HG03095 (cell line): ENCODE measurements around the gene SLIT3.

Experiments
- ATAC-seq: cut with Tn5 transposase; IDR thresholded peaks from one replicate; pipeline ENCODE4 v1.9.1; 2021; ENCODE audit warnings: moderate library complexity; ENCODE audit not compliant: unreplicated experiment

The SLIT3 gene

DNA sequence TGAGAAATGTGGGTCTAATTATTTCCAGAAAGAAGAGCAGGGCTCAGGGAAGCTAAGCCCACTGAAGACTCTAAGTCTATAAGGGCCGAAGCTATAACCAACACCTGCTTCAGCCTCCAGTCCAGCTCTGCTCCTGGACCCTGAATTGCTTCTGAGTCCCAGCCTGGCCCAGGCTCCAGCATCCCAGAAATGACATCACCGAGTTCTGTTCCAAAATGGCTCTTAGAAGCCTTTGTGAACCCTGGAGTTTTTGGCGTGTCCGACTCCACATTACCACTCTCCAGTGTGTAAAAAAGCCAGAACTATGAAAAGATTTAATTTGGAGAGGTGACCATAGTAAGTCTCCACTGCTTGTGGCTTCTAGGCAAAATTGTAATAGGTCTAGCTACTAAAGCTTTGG lies 289.9 kb downstream of the SLIT3 start:
- ATAC-seq = no peak

DNA sequence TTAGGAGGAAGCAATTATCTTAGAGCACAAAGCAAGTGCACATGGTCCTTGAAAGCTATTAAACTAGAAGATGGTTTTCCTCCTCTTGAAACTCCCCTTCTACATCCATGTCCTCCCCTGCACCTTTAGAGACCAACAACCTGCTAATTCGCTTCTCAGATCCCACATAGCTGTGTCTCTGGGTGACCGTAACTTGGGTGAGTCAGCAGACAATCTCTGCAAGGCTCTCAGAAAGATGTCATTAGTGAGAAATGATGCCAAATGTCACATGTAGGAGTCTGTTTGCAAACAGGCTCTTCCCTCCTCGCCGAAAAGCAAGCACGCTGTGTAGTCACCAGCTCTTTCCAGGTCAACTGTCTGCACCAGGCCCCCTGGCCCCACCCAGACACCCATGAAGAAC lies 291.8 kb downstream of the SLIT3 start:
- ATAC-seq = no peak

DNA sequence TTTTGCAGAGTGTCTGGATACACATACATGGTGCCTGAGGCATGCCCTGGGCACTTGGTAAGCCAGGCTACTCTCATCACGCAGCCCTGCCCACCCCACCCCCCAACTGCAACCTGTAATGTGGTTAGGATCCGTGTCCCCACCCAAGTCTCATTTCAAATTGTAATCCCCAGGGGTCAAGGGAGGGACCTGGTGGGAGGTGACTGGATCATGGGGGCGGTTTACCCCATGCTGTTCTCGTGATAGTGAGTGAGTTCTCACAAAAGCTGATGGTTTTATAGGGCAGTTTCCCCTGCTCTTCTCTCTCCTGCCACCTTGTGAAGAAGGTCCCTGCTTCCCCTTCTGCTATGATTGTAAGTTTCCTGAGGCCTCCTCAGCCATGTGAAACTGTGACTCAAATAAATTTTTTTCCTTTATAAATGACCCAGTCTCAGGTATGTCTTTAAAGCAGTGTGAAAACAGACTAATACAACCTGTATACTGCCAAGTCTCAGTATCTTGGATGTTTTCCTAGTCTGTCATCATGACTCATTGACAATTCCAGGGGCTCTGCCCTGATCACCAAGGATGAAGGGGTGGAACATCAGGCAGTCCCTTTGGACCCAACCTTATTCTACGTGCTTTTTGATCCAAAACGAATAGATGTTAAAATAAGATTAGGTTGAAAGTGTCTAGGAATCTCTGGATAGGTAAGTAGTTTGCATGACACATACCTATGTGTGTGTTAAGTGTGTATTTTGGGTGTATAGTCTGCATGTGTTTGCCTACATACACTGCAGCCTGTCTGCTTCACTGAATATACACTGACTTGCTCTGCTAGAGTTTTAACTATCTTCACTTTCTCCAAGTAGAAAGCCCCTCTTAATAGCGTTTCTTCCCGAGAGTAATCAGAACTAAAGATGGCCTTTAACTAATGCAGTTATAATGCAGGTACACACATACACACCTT lies 293.8 kb downstream of the SLIT3 start:
- no peak for ATAC-seq

DNA sequence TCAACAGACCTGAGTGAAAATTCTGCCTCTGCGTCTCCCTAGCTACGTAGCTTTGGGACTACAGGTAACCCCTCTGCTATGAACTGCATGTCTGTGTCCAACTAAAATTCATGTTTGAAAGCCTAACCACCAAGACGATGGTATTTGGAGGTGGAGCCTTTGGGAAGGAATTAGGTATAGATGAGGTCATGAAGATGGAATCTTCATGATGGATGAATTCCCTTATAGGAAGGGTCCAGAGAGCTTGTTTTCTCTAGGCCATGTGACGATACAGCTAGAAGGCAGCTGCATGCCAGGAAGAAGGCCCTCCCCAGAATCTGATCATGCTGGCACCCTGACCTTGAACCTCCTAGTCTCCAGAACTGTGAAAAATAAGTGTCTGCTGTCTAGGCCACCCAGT lies 296.4 kb downstream of the SLIT3 start:
- ATAC-seq = no peak

DNA sequence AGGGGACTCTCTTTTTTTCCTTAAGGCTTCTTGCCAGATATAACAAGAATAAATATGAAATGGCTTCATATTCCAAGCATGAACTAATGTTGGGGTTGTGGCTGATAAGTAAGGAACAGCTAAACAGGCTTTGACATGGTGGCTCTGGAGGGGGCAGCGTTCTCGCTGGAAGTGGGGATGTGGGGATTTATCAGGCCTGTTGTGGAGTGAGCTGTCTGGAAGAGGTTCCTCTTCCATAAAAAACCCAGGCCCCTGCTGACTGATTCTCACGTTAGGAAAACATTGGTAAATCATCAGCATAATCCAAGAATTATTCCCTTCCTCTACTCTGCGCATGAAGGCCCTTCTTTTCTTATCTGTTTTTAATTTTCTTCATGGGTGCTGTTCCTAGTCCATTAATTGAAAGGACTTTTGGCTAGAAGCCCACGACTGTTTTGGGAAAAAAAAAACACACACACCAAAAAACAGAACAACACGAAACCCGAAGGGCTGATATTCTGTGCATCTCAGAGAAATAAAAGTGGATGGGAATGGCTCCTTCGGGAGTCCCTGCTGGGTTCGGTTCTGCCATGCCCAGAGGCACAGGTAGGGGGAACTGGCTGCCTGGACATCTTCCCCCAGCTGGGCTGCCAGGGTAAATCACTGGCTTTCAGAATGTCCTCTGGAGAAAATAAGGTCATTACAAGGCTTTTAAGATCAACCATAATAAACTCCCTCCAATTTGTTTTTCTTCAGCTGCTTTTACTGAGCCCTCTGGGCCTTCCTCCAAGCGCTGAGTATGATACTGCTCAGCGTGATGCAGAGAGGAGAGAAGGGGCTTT lies 297.0 kb downstream of the SLIT3 start:
- no peak for ATAC-seq

GRCh38 chr5:169002953-169003555 lies 297.9 kb downstream of the SLIT3 start:
- no peak for ATAC-seq

GRCh38 chr5:169001394-169001793 lies 299.5 kb downstream of the SLIT3 start:
- ATAC-seq = no peak

- ATAC-seq = no peak
These were observed 305.9 kb downstream of the SLIT3 start for GRCh38 chr5:168995024-168995423.

- ATAC-seq = no peak
These were observed 308.3 kb downstream of the SLIT3 start for GRCh38 chr5:168992687-168993086.

DNA sequence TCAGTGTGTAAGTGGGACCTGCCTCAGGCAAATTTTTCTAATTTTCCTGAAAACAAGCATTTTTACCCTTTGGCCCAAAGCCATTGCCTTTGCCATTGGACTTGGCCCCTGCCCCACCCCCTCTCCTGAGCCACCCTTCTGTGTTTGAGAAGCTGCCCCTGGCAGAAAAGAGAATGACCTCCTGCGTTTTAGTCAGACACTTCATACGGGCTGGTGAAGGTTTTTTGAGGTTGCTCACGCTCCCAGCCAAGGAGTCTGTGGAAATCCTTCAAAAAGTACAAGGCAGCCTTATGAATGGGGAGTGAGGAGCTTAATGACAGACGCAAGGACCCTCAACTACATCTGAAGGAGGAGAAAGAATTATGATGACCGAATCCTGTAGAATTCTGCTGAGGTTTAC lies 308.9 kb downstream of the SLIT3 start:
- no peak for ATAC-seq

DNA sequence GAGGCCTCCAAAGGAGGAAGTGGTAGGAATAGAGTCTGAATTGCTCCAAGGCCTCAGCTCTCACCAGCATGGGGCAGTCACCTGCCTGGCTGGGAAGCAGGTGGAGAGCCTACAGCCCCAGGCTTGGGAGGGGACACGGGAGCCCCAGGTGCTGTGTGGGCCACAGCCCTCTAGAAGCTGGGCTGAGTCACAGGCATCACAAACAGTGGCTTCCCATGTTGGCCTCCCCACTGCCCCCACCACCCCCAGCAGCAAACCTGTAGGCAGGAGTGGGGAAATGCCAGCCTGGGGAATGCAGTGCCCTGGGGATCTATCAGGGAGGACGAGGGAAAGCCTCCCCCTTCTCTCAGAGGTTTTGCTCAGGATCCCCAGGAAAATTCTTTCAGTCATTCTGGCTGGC lies 309.6 kb downstream of the SLIT3 start:
- ATAC-seq = no peak

DNA sequence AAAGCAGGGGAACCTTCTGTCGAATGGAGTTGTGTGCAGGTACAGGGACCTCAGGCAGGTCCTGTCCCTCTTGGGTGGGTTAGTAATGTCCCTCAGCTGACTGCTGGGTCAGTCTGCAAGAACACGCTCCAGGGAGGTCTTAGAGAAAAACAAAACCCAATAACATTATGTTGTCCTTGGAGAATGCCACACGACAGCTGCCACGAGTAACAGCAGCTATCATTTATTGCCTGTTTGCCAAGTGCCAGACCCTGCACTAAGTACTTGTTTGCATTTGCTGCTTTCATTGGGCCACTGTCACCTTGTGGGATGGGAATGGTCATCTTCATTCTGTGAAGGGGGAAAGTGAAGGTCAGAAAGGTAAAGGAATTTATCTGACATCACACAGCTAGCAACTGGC lies 310.3 kb downstream of the SLIT3 start:
- no peak for ATAC-seq

DNA sequence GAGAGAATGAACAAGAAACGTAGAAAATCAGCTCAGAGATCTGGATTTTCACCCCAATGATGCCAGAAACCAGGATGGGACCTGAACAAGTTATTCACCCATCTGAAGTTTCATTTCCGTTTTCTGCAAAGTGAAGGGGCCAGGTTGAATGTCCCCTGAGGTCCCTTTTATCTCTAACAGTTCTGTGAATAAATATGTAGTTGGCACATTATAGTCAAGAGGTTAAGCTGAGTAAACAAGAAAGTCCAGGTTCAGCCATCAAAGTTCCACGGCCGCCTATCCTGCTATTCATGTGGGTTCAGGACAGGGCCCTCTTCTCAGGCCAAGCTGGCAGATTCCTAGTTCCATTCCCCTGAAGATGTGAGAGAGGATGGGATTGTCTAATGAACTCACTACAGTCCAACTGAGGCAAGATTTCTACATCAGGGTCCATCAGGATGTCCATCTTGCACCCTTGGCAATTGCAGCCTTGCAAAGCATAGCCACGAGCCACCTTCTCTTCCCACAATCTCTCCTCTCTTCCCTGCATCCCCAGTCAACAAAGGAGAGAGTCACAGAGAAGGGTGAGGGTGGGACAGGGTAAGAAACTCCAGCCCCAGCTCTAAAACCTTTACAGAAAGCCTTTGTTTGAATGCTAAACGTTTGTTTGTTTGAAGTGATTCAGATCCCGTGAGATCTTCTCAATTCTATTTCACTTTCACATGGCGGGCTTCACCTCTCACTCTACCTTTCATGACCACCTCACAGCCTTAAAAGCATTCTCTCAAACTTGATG lies 311.0 kb downstream of the SLIT3 start:
- ATAC-seq = no peak

DNA sequence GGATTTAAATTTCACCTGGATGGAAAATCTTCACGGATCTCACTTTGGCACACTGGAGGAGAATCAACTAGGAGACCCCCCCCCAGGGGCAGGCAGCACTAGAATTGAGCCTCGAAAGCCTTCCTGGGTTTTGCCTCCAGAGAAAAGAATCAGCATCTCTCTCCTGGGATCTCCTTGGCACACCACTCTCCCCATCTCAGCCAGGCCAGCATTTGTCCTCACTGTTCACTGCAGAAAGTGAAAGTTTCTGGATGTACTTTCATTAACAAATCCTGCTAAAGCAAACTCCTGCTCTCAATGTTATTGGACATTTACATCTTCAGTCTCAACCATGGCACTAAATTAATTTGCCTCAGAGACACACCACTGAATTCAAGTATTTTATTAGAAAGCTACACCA lies 312.2 kb downstream of the SLIT3 start:
- ATAC-seq = no peak

DNA sequence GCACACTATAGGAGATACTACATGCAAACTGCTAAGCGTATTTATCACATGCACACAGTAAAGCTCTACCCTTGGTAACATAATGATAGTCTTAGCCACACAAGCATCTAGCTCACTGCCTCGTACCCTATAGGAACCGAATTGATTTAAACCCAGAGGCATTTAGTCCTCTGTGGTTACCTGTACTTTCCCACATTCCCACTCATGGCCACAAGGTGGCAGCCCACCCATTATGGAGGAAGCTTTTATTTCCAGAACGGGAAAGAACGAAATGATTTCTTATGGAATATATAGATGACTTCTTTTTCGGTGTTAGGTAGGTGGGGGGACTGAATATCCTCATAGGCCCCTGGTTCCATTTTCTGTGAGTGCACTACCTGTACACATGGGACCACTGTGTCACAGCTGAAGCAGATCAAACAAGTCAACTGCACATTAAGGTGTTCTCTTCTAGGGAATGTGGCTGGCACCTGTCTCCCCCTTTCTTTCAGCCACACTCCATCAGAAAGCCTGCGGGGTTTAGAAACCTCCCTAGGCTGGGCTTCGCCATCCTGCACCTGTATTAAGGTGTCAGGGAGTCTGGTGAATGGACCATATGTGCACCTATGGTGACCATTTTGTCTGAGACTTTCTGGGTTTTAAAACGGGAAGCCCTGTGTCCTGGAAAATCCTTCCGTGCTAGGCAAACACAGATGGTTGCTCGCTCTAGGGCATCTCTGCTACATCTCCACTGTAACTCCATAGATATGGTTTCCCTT lies 313.2 kb downstream of the SLIT3 start:
- ATAC-seq = peak; percentile 69

- no peak for ATAC-seq
These were observed 315.5 kb downstream of the SLIT3 start for GRCh38 chr5:168985454-168985853.

- ATAC-seq = no peak
These were observed 316.7 kb downstream of the SLIT3 start for GRCh38 chr5:168984135-168984675.

- no peak for ATAC-seq
These were observed 321.8 kb downstream of the SLIT3 start for GRCh38 chr5:168979135-168979534.

DNA sequence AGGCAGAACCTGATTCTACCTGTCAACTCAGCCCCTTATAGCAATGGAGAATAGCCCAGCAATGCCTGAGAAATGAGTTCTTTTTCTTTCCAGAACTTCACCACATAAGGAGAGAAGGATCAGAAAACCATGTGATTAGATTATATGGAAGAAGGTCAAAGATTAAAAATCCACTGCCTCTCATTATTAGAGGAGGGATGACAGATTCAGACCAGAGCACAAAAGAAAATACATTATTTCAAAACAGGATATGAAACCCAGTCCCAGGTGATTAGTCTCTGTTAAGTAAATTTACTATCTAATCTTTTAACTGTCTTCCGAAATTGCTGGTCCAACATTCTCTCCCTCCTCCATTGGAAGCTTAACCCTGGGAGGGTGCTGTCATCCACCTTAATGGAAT lies 322.4 kb downstream of the SLIT3 start:
- ATAC-seq = no peak

- no peak for ATAC-seq
These were observed 322.9 kb downstream of the SLIT3 start for GRCh38 chr5:168978015-168978414.
